GM19467 (cell line): Measurements from ENCODE around the gene PRIMPOL.
"Not testable (repeated sequence)": the region's sequence is repeated elsewhere in the genome, so short reads cannot be mapped to it uniquely, and the experiment has no call there.

ENCODE experiments used
- ATAC-seq: cut with Tn5 transposase; IDR thresholded peaks from one replicate; pipeline ENCODE4 v1.9.1; 2021; ENCODE audit warnings: mild to moderate bottlenecking, moderate library complexity; ENCODE audit not compliant: unreplicated experiment

PRIMPOL gene

GRCh38 chr4:184636144-184636543 lies 13.4 kb upstream of the PRIMPOL start:
- ATAC-seq = no peak

GRCh38 chr4:184636897-184637296 lies 12.6 kb upstream of the PRIMPOL start:
- no peak for ATAC-seq

DNA sequence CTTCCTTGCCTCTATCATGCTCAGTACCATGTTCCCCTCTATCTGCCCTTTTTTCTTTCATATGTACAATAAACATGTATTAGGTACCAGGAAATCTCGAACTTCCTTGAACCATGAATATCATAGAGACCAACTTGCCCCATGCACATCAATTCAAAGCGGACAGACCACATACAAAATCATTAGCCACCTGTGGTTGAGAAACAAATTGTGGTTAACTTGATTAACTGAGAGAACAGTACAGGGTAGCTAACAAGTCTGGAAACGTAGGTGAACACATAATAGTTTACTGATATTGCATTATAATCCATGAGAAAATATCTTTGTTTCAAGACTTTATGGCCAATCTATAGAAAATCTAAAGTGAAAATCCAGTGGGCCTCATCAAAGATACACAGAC lies 8.5 kb upstream of the PRIMPOL start:
- ATAC-seq = peak; percentile 61

DNA sequence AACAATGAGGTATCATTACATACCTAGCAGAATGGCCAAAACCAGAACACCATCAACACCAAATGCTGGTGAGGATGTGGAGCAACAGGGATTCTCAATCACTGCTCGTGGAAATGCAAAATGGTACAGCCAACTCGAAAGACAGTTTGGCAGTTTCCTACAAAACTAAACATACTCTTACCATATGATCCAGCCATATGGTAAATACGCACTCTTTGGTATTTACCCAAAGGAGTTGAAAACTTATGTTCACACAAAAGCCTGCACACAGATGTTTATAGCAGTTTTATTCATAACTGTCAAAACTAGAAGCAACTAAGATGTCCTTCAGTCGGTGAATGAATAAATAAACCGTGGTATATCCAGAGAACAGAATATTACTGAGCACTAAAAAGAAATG lies 8.1 kb upstream of the PRIMPOL start:
- no peak for ATAC-seq

GRCh38 chr4:184643731-184644130 lies 5.8 kb upstream of the PRIMPOL start:
- ATAC-seq = no peak

GRCh38 chr4:184644553-184645307 lies 4.8 kb upstream of the PRIMPOL start:
- no peak for ATAC-seq

GRCh38 chr4:184645904-184646610 lies 3.5 kb upstream of the PRIMPOL start:
- no peak for ATAC-seq

DNA sequence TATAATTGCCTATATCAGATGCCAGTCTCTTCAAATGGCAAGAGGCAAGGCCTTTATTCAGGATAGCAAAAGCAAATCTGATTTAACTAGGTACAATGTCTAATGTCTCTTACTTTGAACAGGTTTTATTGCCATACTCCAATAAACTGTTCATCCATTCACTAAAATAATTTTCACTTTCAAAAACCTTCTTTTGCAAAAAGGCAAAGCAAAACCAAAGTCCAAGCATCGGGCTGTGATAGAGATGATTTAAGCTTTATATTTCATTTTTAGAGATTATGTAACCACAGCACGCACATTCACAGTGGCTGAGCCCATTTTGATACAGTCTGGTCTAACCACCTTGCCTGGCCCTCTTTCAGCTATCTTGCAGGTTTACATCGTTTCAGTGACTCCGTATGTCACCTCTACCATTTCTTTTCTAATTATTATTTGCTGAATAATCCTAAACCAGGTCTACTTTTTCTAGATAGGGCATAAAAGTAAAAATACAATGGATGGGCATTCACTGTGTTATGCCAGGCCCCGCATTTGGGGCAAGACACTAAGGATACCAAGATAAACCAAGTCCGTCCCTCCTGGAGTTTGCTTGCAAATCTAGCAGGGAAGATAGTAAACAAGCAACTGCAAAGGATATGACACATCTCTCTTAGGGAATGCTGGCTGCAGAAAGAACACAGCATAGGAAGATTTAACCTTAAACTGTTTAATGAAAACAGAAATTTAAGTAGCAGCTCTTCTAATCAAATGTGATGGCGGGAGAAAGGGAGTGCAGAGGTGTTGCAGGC lies 2.1 kb upstream of the PRIMPOL start:
- no peak for ATAC-seq

GRCh38 chr4:184648054-184648312 lies 1.6 kb upstream of the PRIMPOL start:
- no peak for ATAC-seq

DNA sequence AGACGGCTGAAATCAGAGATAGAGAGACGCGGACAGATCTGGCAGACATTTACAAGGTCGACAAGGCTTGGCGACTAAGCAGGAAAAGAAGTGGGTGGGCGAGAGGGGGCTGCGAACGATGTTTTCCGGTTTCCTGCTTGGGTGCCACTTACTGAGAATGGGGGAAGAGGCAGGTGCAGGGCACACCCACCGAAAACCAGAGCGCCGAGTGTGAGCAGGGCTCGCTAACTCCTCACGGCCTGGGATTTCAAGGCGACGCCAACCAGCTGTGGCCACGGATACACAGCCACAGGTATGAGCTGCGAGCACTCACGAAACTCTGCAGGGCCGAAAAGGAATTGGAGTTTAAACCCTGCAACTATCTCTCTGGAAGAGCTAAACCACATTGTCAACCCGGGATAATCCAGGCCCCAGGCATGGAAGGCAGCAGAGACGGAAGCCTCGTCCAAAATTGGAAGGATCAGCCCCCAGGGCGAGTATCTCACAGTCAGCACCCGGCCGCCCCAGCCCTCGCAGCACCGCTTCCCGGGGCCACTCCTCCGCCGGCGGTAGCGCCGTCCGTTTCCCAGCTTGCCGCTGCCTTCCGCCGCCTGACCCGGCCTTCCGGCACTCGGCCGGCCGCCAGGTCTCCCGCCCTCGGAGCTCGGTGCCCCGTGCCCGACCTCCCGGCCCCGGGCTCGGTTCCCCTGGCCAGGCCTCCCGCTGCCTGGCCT lies 1.1 kb upstream of the PRIMPOL start:
- ATAC-seq = peak; percentile 15

- ATAC-seq = peak; percentile 2
Observed at GRCh38 chr4:184649971-184650855, 675 bp downstream of the PRIMPOL start.

- ATAC-seq = no peak
Observed at GRCh38 chr4:184651899-184652298, 2.4 kb downstream of the PRIMPOL start.

DNA sequence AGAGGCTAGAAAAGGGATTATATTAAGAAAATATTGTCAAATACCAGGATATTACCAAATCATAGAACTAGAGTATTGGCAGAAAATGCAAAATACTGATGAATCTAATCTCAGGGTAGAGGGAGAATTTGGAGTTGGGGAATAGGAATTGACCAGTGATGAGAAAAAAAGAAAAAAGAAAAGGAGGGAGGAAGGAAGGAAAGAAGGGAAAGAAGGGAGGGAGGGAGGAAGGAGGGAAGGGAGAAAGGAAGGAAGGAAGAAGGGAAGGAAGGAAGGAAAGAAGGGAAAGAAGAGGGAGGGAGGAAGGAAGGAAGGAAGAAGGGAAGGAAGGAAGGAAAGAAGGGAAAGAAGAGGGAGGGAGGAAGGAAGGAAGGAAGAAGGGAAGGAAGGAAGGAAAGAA lies 3.1 kb downstream of the PRIMPOL start:
- ATAC-seq = not testable (repeated sequence)

- ATAC-seq = no peak
Observed at GRCh38 chr4:184653650-184654049, 4.1 kb downstream of the PRIMPOL start.

DNA sequence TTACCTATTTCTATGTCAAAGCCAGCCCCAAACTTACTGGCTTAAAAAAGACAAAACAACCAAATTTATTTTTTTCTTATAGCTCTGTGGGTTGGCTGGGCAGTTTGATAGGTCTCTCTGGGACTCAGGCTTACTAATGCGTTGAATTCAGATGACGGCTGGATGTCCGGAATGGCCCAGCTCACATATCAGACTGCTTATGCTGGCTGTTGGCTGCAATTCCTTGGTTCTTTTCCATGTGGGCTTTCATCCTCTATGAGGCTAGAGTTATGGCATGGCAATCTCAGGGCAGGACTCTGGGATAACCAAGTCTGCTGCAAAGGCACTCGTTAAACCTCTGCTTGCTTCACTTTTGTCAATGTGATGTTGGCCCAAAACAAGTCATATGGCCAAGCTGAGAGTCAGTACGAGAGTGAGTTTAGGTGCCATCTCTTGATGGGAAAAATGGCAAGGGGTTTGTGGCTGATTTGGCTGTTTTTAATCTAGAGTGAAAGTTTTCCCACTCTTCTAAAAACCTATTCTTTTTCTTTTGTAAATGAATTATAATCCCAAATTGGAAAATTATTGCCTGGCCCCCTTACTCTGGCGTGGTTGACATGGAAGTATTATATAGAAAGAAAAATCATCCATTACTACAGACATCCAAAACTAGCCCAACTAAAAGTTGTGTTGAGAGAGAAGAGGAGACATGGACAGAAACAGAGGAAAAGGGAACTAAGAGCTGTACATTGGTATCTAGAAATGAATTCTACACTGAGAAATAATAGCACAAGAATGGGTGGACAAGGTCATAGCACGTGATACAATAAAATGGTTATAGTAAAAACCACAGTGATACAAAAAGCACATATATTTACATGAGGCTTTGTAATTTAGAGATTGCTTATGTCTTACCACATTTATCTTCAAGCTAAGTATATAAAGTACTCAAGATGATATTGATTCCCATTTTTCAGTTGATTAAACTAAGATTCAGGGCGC lies 6.6 kb downstream of the PRIMPOL start:
- ATAC-seq = no peak

DNA sequence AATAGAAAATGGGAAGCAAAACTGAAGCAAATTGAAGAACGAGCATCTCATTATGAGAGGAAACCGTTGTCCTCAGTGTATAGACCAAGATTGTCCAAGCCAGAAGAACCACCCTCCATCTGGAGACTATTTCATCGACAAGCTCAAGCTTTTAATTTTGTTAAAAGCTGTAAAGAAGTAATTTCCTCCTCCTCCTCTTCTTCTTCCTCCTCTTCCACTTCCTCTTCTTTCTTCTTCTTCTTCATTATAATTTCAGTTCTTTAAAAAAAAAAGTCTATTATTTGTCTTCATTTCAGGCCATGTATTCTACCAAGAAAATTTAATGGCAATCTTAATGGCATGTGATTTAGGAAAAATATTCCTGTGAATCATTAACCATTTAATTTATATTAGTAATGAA lies 7.6 kb downstream of the PRIMPOL start:
- no peak for ATAC-seq

DNA sequence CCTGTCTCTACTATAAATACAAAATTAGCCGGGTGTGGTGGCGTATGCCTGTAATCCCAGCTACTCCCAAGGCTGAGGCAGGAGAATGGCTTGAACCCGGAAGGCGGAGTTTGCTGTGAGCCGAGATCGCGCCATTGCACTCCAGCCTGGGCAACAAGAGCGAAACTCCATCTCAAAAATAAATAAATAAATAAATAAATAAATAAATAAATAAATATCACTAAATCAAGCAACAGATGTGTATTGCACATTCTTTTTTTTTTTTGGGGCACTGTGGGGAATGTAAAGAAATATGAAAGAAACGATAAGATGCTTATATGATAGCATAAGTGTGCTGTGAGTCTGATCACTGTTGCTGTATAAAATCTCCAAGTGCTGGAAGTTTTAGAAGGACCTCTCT lies 8.3 kb downstream of the PRIMPOL start:
- not testable (repeated sequence) for ATAC-seq

GRCh38 chr4:184660978-184661377 lies 11.4 kb downstream of the PRIMPOL start:
- ATAC-seq = no peak

DNA sequence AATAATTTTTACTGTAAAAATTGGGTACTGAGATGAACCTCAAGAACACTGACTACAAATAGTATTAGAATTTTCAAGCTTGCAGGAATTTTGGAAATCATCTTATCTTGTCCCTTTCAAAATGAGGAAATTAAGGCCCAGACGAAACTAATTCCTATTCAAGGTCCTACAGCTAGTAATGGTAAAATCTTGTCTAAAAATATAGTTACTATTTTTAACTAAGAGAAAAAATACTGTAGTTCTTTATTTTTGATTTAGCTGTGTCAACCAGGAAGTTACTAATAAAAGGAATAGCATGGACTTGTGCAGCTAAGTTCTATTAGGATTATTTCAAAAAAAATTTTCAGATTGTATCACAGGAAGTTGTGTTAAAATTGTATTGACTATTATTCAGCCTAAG lies 12.7 kb downstream of the PRIMPOL start:
- no peak for ATAC-seq
